ENCODE data around the gene AMBRA1. TPM values are rescaled to one million over a fixed set of nuclear protein-coding genes. Genes with fewer than 3 reads are reported as not detected.

Gene AMBRA1
- total and polyA plus RNA-seq, 2 of the 8 experiments (the other 6 are each of a cell fraction or from before 2014, with no cell fraction given): 14.2 to 37.4 TPM

- H2AK5ac ChIP-seq (ENCODE audit: low read depth, low read length): no peak overlapping the region
- H3K9ac ChIP-seq (replicated peaks in 1 of 4; ENCODE audit: extremely low read depth in 1 of 4, low read depth in 3 of 4, low read length in 3 of 4): no peak overlapping the region
- no peak overlapping the region for H3K23ac ChIP-seq (ENCODE audit: insufficient read length)
- no peak overlapping the region for H3K4me2 ChIP-seq (ENCODE audit: insufficient read depth in 1 of 2, low read depth in 2 of 2, low read length in 2 of 2)
- H2AFZ ChIP-seq (ENCODE audit: low read length): no peak overlapping the region
- no peak overlapping the region for H3K27ac ChIP-seq (ENCODE audit: low read depth, low read length)
- FAIRE-seq: no peak
- no peak for DNase-seq (ENCODE audit: low read depth in 1 of 2, low spot score in 2 of 2)
- no peak overlapping the region for H3K18ac ChIP-seq (ENCODE audit: extremely low read depth, low read length)
- H2BK5ac ChIP-seq (ENCODE audit: low read depth, low read length): no peak overlapping the region
- H3K27me3 ChIP-seq (replicated peaks in 1 of 4; ENCODE audit: control insufficient read depth in 3 of 4, extremely low read depth in 1 of 4, insufficient read depth in 3 of 4, low read length in 3 of 4): no peaks in the 10 kb centered on the region
- H3K4me1 ChIP-seq (replicated peaks in 1 of 4; ENCODE audit: control insufficient read depth in 3 of 4, insufficient read depth in 4 of 4, low read length in 3 of 4): peaks cover 0 to 10% (median 8%) of the 10 kb centered on the region in 4 experiments; a peak in 6 of 7 replicates
- no peak overlapping the region for H2BK120ac ChIP-seq (replicated peaks; ENCODE audit: low read depth, low read length)
- H3K23me2 ChIP-seq (ENCODE audit: low read depth, low read length): peaks cover 2% of the 10 kb centered on the region; the same call in 1 of the 2 replicates
- H3K4me3 ChIP-seq (ENCODE audit: extremely low read depth in 1 of 4, insufficient read depth in 2 of 4, low read depth in 3 of 4, low read length in 4 of 4): no peak overlapping the region
- H4K20me1 ChIP-seq (replicated peaks in 1 of 2; ENCODE audit: control insufficient read depth in 1 of 2, insufficient read depth in 2 of 2, low read length in 2 of 2): peaks cover 12 to 16% of the 10 kb centered on the region in 2 experiments
- H3K36me3 ChIP-seq (ENCODE audit: control insufficient read depth in 2 of 4, insufficient read depth in 4 of 4, low read length in 3 of 4): peaks cover 7 to 37% (median 22%) of the 10 kb centered on the region in 4 experiments; a peak in 4 of 8 replicates
- no peaks in the 10 kb centered on the region for H3K9me3 ChIP-seq (ENCODE audit: insufficient read depth in 2 of 2, low read depth in 1 of 2, low read length in 1 of 2)
- no peak overlapping the region for H3K4ac ChIP-seq (replicated peaks; ENCODE audit: insufficient read length, low read depth, low read length)
- H4K91ac ChIP-seq (replicated peaks; ENCODE audit: insufficient read length, low read length): no peak overlapping the region
- WGBS, 2 experiments (ENCODE audit: extremely low coverage in 1 of 2, insufficient coverage in 1 of 2, insufficient read length in 1 of 2, insufficient replicate concordance in 2 of 2, low coverage in 1 of 2, low lambda C conversion rate in 2 of 2, missing lambda C conversion rate in 1 of 2): 96% methylated on average over 29 of the region's 38 CpGs; no CpG with 5 or more reads in 1 of the 2 experiments
- TF ChIP-seq GABPA (IDR thresholded peaks at IDR 0.05; ENCODE audit: borderline replicate concordance, insufficient read depth, low read length) (no peak), POLR2AphosphoS5 (IDR thresholded peaks at IDR 0.05; ENCODE audit: low read depth, low read length) (no peak), NRF1 (IDR thresholded peaks at IDR 0.05; ENCODE audit: low read depth, low read length) (no peak), HDAC6 (IDR thresholded peaks at IDR 0.05; ENCODE audit: low read depth, low read length) (no peak), SP2 (IDR thresholded peaks at IDR 0.05; ENCODE audit: low read length) (no peak), FOSL1 (IDR thresholded peaks at IDR 0.05; ENCODE audit: insufficient read depth, low read depth, low read length) (no peak), TAF1 (IDR thresholded peaks at IDR 0.05; ENCODE audit: low read depth, low read length) (no peak), EGR1 (IDR thresholded peaks at IDR 0.05; ENCODE audit: borderline replicate concordance, low read depth, low read length) (no peak), RXRA (IDR thresholded peaks at IDR 0.05; ENCODE audit: insufficient read depth, low read depth, low read length) (no peak), KDM5A (IDR thresholded peaks at IDR 0.05; ENCODE audit: low read length) (no peak)
- H4K8ac ChIP-seq (ENCODE audit: extremely low read depth, insufficient read depth, low read length): no peak overlapping the region
- CTCF ChIA-PET (ENCODE audit: partially characterized antibody): interaction anchor here (1.3 to 44.5 kb wide), 3 partner anchors 8 to 33 kb away, joined by 3 to 1004 read pairs (median 58); partner anchors contain the start of gene DGKZ
- H2BK15ac ChIP-seq (ENCODE audit: low read length): no peak overlapping the region
- no peak overlapping the region for H2BK12ac ChIP-seq (ENCODE audit: low read depth, low read length)
- no peaks in the 10 kb centered on the region for H3K79me2 ChIP-seq (ENCODE audit: control insufficient read depth in 1 of 2, insufficient read depth in 2 of 2, low read length in 2 of 2)
- H3K14ac ChIP-seq (ENCODE audit: insufficient read length): no peak overlapping the region
- no peak overlapping the region for H2BK20ac ChIP-seq (ENCODE audit: low read length)
- no peak overlapping the region for H3K56ac ChIP-seq (replicated peaks; ENCODE audit: insufficient read length, low read depth, low read length)
- no peak overlapping the region for H4K5ac ChIP-seq (ENCODE audit: insufficient read length, low read depth, low read length)
- H3K79me1 ChIP-seq (ENCODE audit: low read depth, low read length): no peaks in the 10 kb centered on the region
- POLR2A ChIA-PET (ENCODE audit: partially characterized antibody): interaction anchor here (1.0 to 1.2 kb wide), 3 partner anchors 8 to 13 kb away, joined by 3 to 4 read pairs (median 3); no protein-coding TSS in a partner anchor
Measured at GRCh38 chr11:46375392-46376101, 218.3 kb downstream of the AMBRA1 start.

Data from H1 (cell line).